IMR-90 (cell line): ENCODE measurements around the gene PARD3. TPM values are rescaled to one million over a fixed set of nuclear protein-coding genes. Genes with fewer than 3 reads are reported as not detected.
A peak's percentile ranks its signal among the peaks of the same experiment; 100 is the strongest.

ENCODE experiments used
- ATAC-seq: fragments of 200-7000 bp; cut with Tn5 transposase; 2 replicates; pipeline ENCODE4 v1.9.1; 2020; ENCODE audit warnings: low read depth, mild to moderate bottlenecking, moderate library complexity
- BruUV-seq: library from RNA; stranded (reverse); fragments of 400-500 nt; replicated peaks from 2 replicates; lab custom pipeline; 2021; lab: Mats Ljungman, UMichigan
- CTCF ChIA-PET: fragments of 300-600 bp; formaldehyde crosslinking; extraction: SDS; loops from one replicate; lab custom pipeline; 2021; ENCODE audit warnings: antibody characterized with exemption; lab: Yijun Ruan, JAX
- POLR2A ChIA-PET: fragments of 300-600 bp; sonication (Branson Sonifier 250); formaldehyde crosslinking; loops from one replicate; lab custom pipeline; 2022; ENCODE audit warnings: antibody characterized with exemption; ENCODE audit not compliant: unreplicated experiment; lab: Charles Lee
- DNase-seq: peaks from one replicate; pipeline ENCODE4 v3.0.0; 2013
- H2AFZ ChIP-seq: replicated peaks from 2 replicates; pipeline ENCODE3; 2013; ENCODE audit warnings: low read length, mild to moderate bottlenecking; ENCODE audit not compliant: poor library complexity
- H2AK5ac ChIP-seq: 2 replicates; pipeline ENCODE4 v1.6.1; 2013; ENCODE audit warnings: low read depth, low read length, inconsistent platforms
- H2AK9ac ChIP-seq: replicated peaks from 2 replicates; pipeline ENCODE3; 2013; ENCODE audit warnings: mild to moderate bottlenecking, low read depth, low read length, moderate library complexity; ENCODE audit not compliant: poor library complexity
- H2BK120ac ChIP-seq: 2 replicates; pipeline ENCODE4 v1.6.1; 2013; ENCODE audit warnings: low read depth, low read length, inconsistent platforms
- H2BK15ac ChIP-seq: 3 replicates; pipeline ENCODE4 v1.6.1; 2013; ENCODE audit warnings: low read depth, low read length, inconsistent platforms
- H2BK20ac ChIP-seq: 2 replicates; pipeline ENCODE4 v1.6.1; 2013; ENCODE audit warnings: low read depth, mild to moderate bottlenecking, inconsistent platforms, low read length, moderate library complexity
- H2BK5ac ChIP-seq: 2 replicates; pipeline ENCODE4 v1.6.1; 2013; ENCODE audit warnings: mild to moderate bottlenecking, low read depth, low read length, inconsistent platforms; ENCODE audit not compliant: poor library complexity, severe bottlenecking
- H3K14ac ChIP-seq: replicated peaks from 2 replicates; pipeline ENCODE4 v1.6.1; 2013; ENCODE audit warnings: low read depth, low read length, inconsistent platforms
- H3K18ac ChIP-seq: 2 replicates; pipeline ENCODE4 v1.6.1; 2013; ENCODE audit warnings: low read depth, low read length, control low read depth
- H3K23ac ChIP-seq: 2 replicates; pipeline ENCODE4 v1.6.1; 2013; ENCODE audit warnings: low read depth, low read length, inconsistent platforms
- H3K27ac ChIP-seq: 2 replicates; pipeline ENCODE4 v1.5.1; 2013; ENCODE audit warnings: mild to moderate bottlenecking, control low read depth, low read length; ENCODE audit not compliant: insufficient read depth
- H3K27me3 ChIP-seq: 2 replicates; pipeline ENCODE4 v1.6.1; 2013; ENCODE audit warnings: low read length; ENCODE audit not compliant: control insufficient read depth, insufficient read depth
- H3K36me3 ChIP-seq: 2 replicates; pipeline ENCODE4 v1.6.1; 2013; ENCODE audit warnings: low read length, mixed read lengths; ENCODE audit not compliant: control insufficient read depth, insufficient read depth
- H3K4ac ChIP-seq: 2 replicates; pipeline ENCODE4 v1.6.1; 2013; ENCODE audit warnings: low read depth, low read length, inconsistent platforms
- H3K4me1 ChIP-seq: 2 replicates; pipeline ENCODE4 v1.6.1; 2013; ENCODE audit warnings: low read length, mixed read lengths; ENCODE audit not compliant: control insufficient read depth, insufficient read depth
- H3K4me2 ChIP-seq: 2 replicates; pipeline ENCODE4 v1.6.1; 2013; ENCODE audit warnings: low read depth, mild to moderate bottlenecking, control low read depth, low read length, moderate library complexity
- H3K4me3 ChIP-seq: 2 replicates; pipeline ENCODE4 v1.5.1; 2013; ENCODE audit warnings: low read depth, mild to moderate bottlenecking, control low read depth, low read length, moderate library complexity; ENCODE audit not compliant: insufficient read depth
- H3K56ac ChIP-seq: 2 replicates; pipeline ENCODE4 v1.6.1; 2013; ENCODE audit warnings: low read length, inconsistent platforms; ENCODE audit not compliant: insufficient read depth; ENCODE audit errors: extremely low read depth
- H3K79me1 ChIP-seq, 2 experiments: 2 replicates each; pipeline ENCODE4 v1.6.1; 2013; ENCODE audit warnings: low read length in 2 of 2, inconsistent platforms in 1 of 2, low read depth in 1 of 2
- H3K9ac ChIP-seq: 2 replicates; pipeline ENCODE4 v1.6.1; 2013; ENCODE audit warnings: low read depth, low read length, control low read depth
- H3K9me1 ChIP-seq: 2 replicates; pipeline ENCODE4 v1.6.1; 2013; ENCODE audit warnings: low read length, inconsistent platforms; ENCODE audit not compliant: insufficient read depth
- H3K9me3 ChIP-seq: 2 replicates; pipeline ENCODE4 v1.6.1; 2013; ENCODE audit warnings: low read length; ENCODE audit not compliant: control insufficient read depth, insufficient read depth
- H4K20me1 ChIP-seq: 2 replicates; pipeline ENCODE4 v1.6.1; 2013; ENCODE audit warnings: low read length, inconsistent platforms; ENCODE audit not compliant: insufficient read depth
- H4K5ac ChIP-seq: 2 replicates; pipeline ENCODE4 v1.6.1; 2013; ENCODE audit warnings: mild to moderate bottlenecking, low read depth, low read length, control low read depth
- H4K8ac ChIP-seq, 2 experiments: 2 replicates each; pipeline ENCODE4 v1.6.1; 2013; ENCODE audit warnings: low read depth in 2 of 2, low read length in 2 of 2, control low read depth in 1 of 2, inconsistent platforms in 1 of 2
- H4K91ac ChIP-seq: 2 replicates; pipeline ENCODE4 v1.6.1; 2013; ENCODE audit warnings: low read depth, low read length, inconsistent platforms; ENCODE audit not compliant: insufficient read depth
- CEBPB ChIP-seq: IDR thresholded peaks from 2 replicates; pipeline ENCODE4 v1.6.1; 2012; ENCODE audit warnings: low read depth, low read length, improper control_type of control experiment
- CHD1 ChIP-seq: IDR thresholded peaks from 2 replicates; pipeline ENCODE4 v1.6.1; 2012; ENCODE audit warnings: low read depth, low read length, improper control_type of control experiment
- MAFK ChIP-seq: IDR thresholded peaks from 2 replicates; pipeline ENCODE4 v1.6.1; 2012; ENCODE audit warnings: low read depth, low read length, improper control_type of control experiment
- MAZ ChIP-seq: IDR thresholded peaks from 2 replicates; pipeline ENCODE4 v1.6.1; 2012; ENCODE audit warnings: low read depth, mild to moderate bottlenecking, low read length, improper control_type of control experiment, moderate library complexity, borderline replicate concordance
- RAD21 ChIP-seq: IDR thresholded peaks from 2 replicates; pipeline ENCODE4 v1.6.1; 2012; ENCODE audit warnings: low read length, improper control_type of control experiment
- RFX5 ChIP-seq: IDR thresholded peaks from 2 replicates; pipeline ENCODE4 v1.8.0; 2012; ENCODE audit warnings: low read depth, mild to moderate bottlenecking, low read length, moderate library complexity
- WGBS, 2 experiments: methylation state at CpG; one replicate each; pipeline versions ENCODE4 v1.1.5 to v1.1.7; 2013; ENCODE audit warnings: missing lambda C conversion rate in 2 of 2; ENCODE audit not compliant: insufficient read length in 1 of 2; ENCODE audit errors: extremely low coverage in 2 of 2; 5-methylcytosine and 5-hydroxymethylcytosine counted together
- dilution Hi-C: fragments of 300-500 bp; cut with HindIII; formaldehyde crosslinking; loops from one replicate; pipeline ENCODE4 v1.14.3; 2018; ENCODE audit warnings: low sequenced_read_pairs; ENCODE audit not compliant: unreplicated experiment
- in situ Hi-C: fragments of 300-500 bp; cut with MboI; formaldehyde crosslinking; loops from 3 replicates; pipeline ENCODE4 v1.14.3; 2019; ENCODE audit warnings: low sequenced_read_pairs, inconsistent platforms, mixed read lengths
- intact Hi-C: fragments of 100-400 bp; cut with micrococcal nuclease; formaldehyde crosslinking; loops from 2 replicates; pipeline ENCODE4 v1.10.0; 2022
- polyA plus RNA-seq, 3 experiments: library from polyadenylated mRNA; depleted of rRNA; stranded (reverse); fragments of >200 nt; gene quantifications; 2 replicates each; pipeline ENCODE4 v1.2.3, GENCODE V29; 2012; ENCODE audit warnings: low replicate concordance in 1 of 3
- total RNA-seq: library from RNA; depleted of rRNA; stranded (reverse); fragments of >200 nt; gene quantifications from 2 replicates; pipeline ENCODE4 v1.2.3, GENCODE V29; 2012
- TF ChIP-seq, protein P1 (sequence below): fragments of 150-350 bp; IDR thresholded peaks from 2 replicates; pipeline ENCODE4 v1.6.1; 2017; ENCODE audit warnings: mild to moderate bottlenecking, antibody characterized with exemption, low read length, low read depth

PARD3 gene
- total and polyA plus RNA-seq, 2 of the 4 experiments (the other 2 are of a cell fraction): 14.6 to 37.5 TPM

DNA sequence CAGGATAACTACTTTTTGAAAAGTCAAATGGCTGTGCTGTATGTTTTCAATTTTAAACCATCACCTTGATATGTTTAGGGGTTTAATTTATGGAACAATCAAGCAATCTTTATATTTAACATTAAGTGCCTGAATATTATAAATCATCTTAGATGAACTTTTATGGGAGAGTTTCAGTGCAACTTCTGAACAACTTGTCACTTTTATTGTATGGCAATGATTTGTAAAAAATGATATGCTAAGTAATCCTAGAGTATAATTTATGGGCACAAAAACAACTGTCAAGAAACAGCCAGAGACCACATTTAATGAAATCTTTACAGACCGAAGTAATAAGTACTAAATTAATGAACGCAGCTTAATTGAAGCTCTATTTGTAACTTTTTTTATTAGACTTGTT lies 498.9 kb downstream of the PARD3 start (continued):
- TF ChIP-seq, protein P1, sequence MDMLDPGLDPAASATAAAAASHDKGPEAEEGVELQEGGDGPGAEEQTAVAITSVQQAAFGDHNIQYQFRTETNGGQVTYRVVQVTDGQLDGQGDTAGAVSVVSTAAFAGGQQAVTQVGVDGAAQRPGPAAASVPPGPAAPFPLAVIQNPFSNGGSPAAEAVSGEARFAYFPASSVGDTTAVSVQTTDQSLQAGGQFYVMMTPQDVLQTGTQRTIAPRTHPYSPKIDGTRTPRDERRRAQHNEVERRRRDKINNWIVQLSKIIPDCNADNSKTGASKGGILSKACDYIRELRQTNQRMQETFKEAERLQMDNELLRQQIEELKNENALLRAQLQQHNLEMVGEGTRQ: no peak

DNA sequence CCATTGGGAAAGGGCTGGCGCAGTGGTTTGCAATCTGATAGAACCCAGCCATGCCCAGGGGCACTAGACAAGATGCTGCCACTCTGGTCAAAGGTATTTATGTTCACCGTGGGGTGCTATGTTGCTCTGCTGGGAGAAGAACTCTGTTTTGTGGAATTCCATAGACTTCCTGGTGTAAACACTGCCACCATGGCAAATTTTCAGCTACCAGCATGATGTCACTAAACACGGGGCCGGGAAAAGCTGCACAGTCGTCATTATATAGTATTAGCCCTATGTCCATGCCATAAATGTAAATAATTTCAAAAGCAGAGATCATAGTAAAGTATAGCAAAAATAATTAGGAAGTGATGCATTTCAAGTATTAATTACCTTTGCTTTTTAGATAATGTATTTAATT lies 500.6 kb downstream of the PARD3 start:
- Histone ChIP-seq H3K27ac (no peak overlapping the region), H3K18ac (no peak overlapping the region), H2AK5ac (no peak overlapping the region), H3K14ac (no peak overlapping the region), H3K9ac (no peak overlapping the region), H4K20me1 (peaks cover 3% of the 10 kb centered on the region; the same call in 1 of the 2 replicates), H3K4me1 (peaks cover 6% of the 10 kb centered on the region), H2BK120ac (no peak overlapping the region), H3K56ac (no peak overlapping the region), H2BK15ac (no peak overlapping the region), H3K23ac (no peak overlapping the region), H3K36me3 (peaks cover 2% of the 10 kb centered on the region; the same call in 1 of the 2 replicates), H2AFZ (no peak overlapping the region), H2BK5ac (no peak overlapping the region), H2AK9ac (no peak overlapping the region), H3K79me1 (no peaks in the 10 kb centered on the region), H4K8ac (no peak overlapping the region), H3K27me3 (no peaks in the 10 kb centered on the region), H4K91ac (no peak overlapping the region), H3K4ac (no peak overlapping the region), H3K4me2 (no peak overlapping the region), H3K9me1 (peaks cover 4% of the 10 kb centered on the region), H3K9me3 (no peaks in the 10 kb centered on the region), H4K5ac (no peak overlapping the region), H2BK20ac (no peak overlapping the region), H3K4me3 (no peak overlapping the region)
- TF ChIP-seq CHD1: no peak
- no peak for TF ChIP-seq MAZ
- peak; percentile 46; the same call in 1 of the 2 replicates for TF ChIP-seq MAFK
- no peak for TF ChIP-seq RAD21
- no peak for TF ChIP-seq CEBPB
- TF ChIP-seq RFX5: no peak
- POLR2A ChIA-PET: no interaction called here
- dilution Hi-C loops (no loop called here), in situ Hi-C loops (no loop called here), intact Hi-C loops (no loop called here)
- WGBS, 2 experiments: 100% methylated on average over 2 of the region's 5 CpGs; no CpG with 5 or more reads in 1 of the 2 experiments
- no peak for DNase-seq
- BruUV-seq: no TSS peak
- CTCF ChIA-PET: interaction anchor here (0.6 kb wide), 1 partner anchor 11 kb away, joined by 3 read pairs; no protein-coding TSS in a partner anchor
- no peak for ATAC-seq
